ENCODE results near the gene MN1.

Gene MN1

GRCh38 chr22:27801616-27802345 lies at the start of gene MN1:
Gene MN1, minus strand, starts transcription at chr22:27801756. Its CDS starts 1,213 bp downstream, at chr22:27800543.
- DNase-seq = peak; percentile 69

DNA sequence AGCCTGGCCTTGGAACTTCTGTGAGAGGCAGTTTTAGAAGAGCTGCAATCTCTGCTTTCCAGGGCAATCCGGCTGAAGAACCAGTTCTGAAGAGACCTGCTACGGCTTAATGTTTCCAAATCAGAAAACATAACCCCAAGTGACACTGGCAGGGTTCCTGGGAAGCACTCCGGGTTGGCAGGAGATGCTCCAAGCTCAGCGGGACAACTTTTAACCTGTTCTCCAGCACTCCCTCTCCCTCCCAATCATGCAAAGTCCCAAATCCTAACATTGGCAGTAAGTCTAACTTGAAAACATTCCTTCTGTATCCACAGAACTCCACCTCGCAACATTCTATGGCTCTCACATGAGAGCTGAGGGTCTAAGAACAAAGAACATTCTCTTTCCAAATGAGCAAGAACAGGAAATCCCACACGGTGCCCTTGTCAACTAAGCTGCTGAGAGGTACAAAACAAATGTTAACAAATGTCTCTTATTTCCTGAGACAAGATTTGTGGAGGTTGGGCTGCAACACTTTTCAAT lies 48.5 kb upstream of the MN1 start:
- no peak for DNase-seq

- no peak for DNase-seq
Observed at GRCh38 chr22:27848005-27848404, 46.4 kb upstream of the MN1 start.

DNA sequence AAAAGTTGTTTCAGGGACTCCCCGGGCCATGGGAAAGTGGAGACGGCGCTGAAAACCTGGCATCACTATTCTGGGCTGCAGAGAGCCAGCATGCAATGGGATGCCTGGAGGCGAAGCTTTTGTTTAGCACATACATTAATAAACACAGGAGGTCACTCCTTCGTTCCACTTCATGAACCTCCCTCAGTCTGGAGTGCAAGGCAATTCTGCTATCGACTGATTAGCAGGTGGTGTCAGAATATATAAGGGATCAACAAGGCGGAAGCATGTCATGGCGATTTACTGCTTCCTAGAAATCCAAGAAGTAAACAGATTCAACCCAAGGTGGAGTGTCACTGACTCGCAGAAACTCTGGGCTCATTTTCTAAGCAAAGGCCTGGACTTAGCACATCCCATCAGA lies 45.4 kb upstream of the MN1 start:
- DNase-seq = no peak

GRCh38 chr22:27846248-27846757 lies 44.7 kb upstream of the MN1 start:
- DNase-seq = no peak

DNA sequence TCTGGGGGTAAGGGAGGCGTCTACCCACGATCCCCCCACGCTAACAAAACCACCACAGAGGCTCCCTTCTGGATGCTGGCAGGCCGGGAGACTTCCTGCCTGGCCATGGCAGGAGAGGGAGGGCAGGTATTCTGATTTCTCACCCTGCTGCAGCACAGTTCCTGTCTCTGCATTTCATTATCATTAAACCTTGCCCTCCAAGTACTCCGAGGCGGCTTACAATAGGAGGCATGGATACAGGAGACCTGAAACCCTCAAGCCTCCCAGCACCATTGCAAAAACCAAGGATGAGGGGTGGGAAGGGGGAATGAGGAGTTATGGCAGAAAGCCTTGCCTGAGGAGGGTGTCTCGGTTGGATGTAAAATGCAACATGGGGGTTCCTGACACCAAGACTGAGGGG lies 44.1 kb upstream of the MN1 start:
- DNase-seq = no peak

- no peak for DNase-seq
Observed at GRCh38 chr22:27844656-27845591, 43.4 kb upstream of the MN1 start.

GRCh38 chr22:27844256-27844655 lies 42.7 kb upstream of the MN1 start:
- no peak for DNase-seq

- DNase-seq = no peak
Observed at GRCh38 chr22:27843441-27843840, 41.9 kb upstream of the MN1 start.

DNA sequence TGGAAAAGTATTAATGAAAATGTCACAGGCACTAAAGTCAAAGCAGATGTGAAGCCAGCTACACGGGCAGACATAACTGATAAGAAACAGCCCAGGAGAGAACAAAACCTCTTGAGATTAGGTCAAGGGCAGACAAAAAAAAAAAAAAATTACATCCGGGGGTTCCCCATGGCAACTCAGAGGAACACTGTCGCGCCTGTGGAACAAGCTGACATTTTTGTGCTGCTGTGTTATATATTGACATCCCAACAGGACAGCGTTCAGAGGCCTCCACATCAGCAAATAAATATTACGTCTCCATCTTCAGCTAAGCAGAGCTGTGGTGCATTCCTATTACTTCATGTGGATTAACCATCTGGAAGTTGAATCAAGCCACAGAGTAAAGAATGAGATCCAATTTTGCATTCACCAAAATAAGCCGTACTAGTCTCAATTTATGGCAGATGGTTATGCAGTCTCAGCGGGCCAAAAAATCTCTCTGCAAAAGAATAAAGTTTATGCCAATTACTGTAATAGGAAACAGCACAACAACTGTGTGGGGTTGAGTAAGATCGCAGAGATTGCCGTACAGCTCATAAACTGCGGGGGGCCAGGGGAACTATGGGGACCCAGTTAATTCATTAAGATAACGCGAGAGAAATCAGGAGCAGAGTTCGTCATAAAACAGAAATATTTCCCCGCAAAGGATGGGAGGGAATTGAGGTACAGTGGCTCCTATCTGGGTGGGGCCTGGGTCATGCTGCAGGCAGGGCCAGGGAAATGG lies 41.3 kb upstream of the MN1 start:
- no peak for DNase-seq

- no peak for DNase-seq
Observed at GRCh38 chr22:27842201-27842600, 40.6 kb upstream of the MN1 start.

- DNase-seq = no peak
Observed at GRCh38 chr22:27840436-27840835, 38.9 kb upstream of the MN1 start.

DNA sequence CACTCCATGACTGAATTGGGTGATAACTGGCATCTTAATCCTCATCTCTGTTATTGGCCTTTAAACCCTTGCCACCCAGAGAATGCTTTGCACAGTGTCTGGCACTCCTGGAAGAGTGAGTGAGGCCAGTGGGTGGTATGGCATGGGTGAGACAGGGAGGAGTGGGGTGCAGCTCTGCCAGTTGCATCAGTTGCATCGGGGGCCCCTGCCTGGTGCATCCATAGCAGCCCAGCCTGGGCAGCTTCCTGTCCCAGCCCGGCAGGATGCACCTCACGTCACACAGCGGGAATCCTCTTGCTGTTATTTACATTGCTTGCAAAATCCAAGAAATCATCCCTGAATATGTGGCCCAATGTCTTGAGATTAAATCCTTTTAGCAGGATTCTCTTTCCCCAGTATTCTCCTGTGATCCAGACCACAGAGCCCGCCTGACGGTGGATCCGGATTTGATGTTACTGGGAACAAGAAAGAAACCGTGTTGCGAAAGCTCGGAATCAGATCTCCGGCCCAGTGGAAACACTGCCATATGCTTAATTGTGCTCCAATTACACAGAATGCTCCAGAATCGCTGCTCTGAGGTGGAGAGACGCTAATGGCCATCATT lies 37.6 kb upstream of the MN1 start:
- no peak for DNase-seq

DNA sequence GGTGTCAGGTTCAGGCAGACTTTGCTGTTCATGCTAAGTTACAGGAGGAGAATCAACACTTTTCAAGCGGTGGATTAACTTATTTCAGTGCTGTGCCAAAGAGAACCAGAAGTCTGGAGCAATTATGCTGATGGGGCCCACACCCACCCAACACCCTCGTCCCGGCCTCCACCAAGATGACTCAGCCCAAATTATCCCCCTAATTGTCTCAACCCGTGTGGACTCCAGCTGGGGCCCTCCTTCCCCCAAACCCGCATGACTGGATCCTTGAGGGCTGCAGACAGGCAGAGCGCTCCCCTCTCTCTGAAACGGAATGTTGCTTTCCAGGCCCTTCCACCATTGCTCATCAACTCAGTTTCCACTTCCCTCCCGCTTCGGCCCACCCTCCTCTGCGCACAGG lies 34.6 kb upstream of the MN1 start:
- no peak for DNase-seq

- DNase-seq = no peak
Observed at GRCh38 chr22:27835446-27835845, 33.9 kb upstream of the MN1 start.

DNA sequence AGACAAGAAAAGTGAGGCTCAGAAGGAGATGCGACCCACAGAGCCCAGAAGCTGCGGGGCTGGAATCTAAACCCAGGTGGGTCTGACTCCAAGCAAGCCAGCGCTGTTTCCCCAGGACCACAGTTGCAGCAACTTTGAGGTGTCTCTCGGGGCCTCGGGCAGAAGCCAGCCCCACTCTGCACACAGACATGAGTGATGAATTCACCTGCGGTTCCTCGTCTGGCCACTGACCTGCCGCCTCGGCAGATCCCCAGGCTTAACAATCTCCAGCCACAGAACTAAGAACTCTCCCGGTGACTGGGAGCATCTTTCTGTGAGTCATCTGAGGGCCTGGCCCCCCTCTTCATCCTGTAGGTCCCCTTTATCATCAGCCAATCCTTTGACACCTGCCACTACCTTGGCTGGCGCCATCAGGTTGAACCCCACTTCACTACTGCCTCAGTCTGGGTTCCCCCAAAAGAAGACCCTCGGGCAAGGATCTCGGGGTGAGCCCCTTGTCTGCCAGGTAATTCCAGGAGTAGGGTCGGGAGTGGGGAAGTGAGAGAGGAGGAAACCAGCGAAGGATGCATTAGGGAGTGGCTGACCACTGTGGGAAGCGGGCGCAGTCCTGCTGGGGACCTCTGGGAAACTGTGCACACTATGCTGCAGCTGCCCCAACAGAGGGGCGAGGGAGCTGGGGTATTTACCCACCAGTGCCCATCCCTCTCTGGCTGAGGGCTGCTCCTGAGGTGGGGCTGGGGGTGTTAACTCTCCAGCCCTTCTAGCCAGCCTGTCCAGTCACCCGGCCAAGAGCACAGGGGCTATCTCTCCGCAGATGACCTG lies 33.0 kb upstream of the MN1 start:
- DNase-seq = no peak

DNA sequence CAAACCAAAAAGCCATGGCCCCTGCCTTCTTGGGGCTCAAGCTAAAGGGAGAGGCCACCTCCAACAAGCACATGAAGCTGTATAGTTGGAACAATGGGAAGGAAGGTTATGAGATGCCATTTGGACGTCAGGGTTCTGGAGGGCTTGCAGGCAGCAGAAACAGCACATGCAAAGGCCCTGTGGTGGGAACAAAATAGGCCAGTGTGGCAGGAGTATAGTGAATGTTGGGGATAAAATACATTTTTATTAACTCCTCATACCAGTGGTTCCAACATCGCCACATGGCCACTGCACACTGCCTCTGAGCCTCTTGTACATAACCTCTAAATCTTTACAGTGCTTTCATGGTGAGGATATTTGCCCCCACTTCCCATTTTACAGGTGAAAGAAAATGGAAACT lies 32.2 kb upstream of the MN1 start:
- DNase-seq = no peak

GRCh38 chr22:27832606-27833005 lies 31.1 kb upstream of the MN1 start:
- no peak for DNase-seq

GRCh38 chr22:27829620-27830019 lies 28.1 kb upstream of the MN1 start:
- no peak for DNase-seq

DNA sequence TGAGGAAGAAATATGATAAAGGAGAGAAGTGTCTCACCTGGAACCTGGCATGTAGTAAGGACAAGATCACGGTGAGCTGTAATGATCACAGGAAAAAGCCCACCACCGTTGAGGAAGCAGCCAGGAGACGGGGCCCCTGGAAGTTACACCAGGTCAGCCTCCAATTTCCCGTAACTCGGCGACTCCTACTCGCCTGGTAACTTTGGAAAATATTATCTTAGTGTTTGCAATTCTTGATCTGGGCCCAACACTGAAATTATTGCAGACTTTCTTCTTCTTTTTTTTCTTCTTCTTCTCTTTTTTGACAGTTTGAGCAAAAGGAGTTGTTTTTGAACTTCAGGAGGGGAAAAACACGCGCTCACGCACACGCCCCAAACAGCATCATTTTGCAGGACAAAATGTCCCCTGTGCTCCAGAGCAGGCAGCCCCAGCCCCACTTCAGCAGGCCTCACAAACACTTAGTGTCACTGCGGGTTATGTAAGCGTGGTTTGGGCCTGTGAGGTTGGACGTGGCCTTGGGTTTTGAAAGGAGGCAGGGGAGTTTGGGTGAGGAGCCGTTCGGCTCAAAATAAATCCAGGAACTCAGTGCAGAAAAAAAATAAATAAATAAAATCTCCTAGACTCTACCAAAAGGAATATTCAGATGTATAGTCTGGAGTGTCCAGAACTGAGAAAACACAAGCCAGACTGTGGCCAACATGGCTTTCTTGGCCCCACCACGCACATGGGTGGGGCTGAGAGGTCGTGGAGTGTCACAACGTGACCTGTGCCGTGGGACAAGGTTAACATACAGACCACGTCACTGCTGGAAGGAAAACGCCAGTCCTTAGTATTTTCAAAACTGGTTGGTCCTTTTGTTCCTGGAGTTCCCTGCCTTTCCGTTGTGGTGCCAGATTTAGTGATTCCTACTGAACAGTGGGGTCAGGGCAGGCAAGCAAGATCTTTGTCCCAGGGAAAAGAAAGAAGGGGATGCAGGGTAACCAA lies 26.3 kb upstream of the MN1 start:
- no peak for DNase-seq

Data from CD4-positive, alpha-beta T cell treated with Interleukin-12 subunit alpha and Interleukin-12 subunit beta, for 1 hour (primary cell).